Activated gamma-delta T cell treated with Interleukin-2 at 50 U/mL for 16 hours (primary cell): ENCODE results near the gene POU3F2.

ENCODE experiments used
- DNase-seq: peaks from one replicate; pipeline ENCODE4 v3.0.0-alpha.2; 2020

POU3F2 gene

GRCh38 chr6:98844244-98845210 lies 10.2 kb downstream of the POU3F2 start:
- no peak for DNase-seq

GRCh38 chr6:98845211-98846020 lies 11.0 kb downstream of the POU3F2 start:
- DNase-seq, result peak; percentile 50

GRCh38 chr6:98846021-98846380 lies 11.6 kb downstream of the POU3F2 start:
- DNase-seq, result no peak

GRCh38 chr6:98847416-98847778 lies 13.0 kb downstream of the POU3F2 start:
- DNase-seq, result no peak

GRCh38 chr6:98847779-98848538 lies 13.6 kb downstream of the POU3F2 start:
- no peak for DNase-seq

- no peak for DNase-seq
These were observed 14.3 kb downstream of the POU3F2 start for GRCh38 chr6:98848539-98849242.

GRCh38 chr6:98864497-98864896 lies 30.1 kb downstream of the POU3F2 start:
- no peak for DNase-seq

- DNase-seq, result no peak
These were observed 36.7 kb downstream of the POU3F2 start for GRCh38 chr6:98871057-98871456.

- no peak for DNase-seq
These were observed 37.4 kb downstream of the POU3F2 start for GRCh38 chr6:98871821-98872220.

GRCh38 chr6:98875375-98875774 lies 41.0 kb downstream of the POU3F2 start:
- no peak for DNase-seq

GRCh38 chr6:98877250-98877649 lies 42.9 kb downstream of the POU3F2 start:
- DNase-seq, result no peak

GRCh38 chr6:98880486-98880885 lies 46.1 kb downstream of the POU3F2 start:
- DNase-seq, result no peak

GRCh38 chr6:98885330-98885729 lies 51.0 kb downstream of the POU3F2 start:
- DNase-seq, result no peak

GRCh38 chr6:98887650-98888049 lies 53.3 kb downstream of the POU3F2 start:
- no peak for DNase-seq
